Activated CD4-positive, alpha-beta T cell treated with anti-CD3 and anti-CD28 coated beads, Interleukin-2, amount 10 ng/mL, durations not matched to agents 7 days and 5 days (primary cell): ENCODE measurements around the gene TMEFF2. TPM values are rescaled to one million over a fixed set of nuclear protein-coding genes. Genes with fewer than 3 reads are reported as not detected.
A peak's percentile ranks its signal among the peaks of the same experiment; 100 is the strongest.

Experiments used
- CTCF ChIA-PET: fragments of 350-600 bp; sonication (Branson Sonifier 250); formaldehyde crosslinking; loops from one replicate; lab custom pipeline; 2021; ENCODE audit warnings: antibody characterized with exemption; lab: Charles Lee
- POLR2A ChIA-PET: fragments of 350-600 bp; sonication (Branson Sonifier 250); formaldehyde crosslinking; loops from one replicate; lab custom pipeline; 2021; ENCODE audit warnings: antibody characterized with exemption; lab: Charles Lee
- DNase-seq: peaks from one replicate; pipeline ENCODE4 v3.0.0-alpha.2; 2020
- H3K27ac Mint-ChIP-seq: one replicate; pipeline ENCODE4 v1.8.0; 2021; ENCODE audit warnings: mild to moderate bottlenecking, moderate library complexity, mixed read lengths
- H3K27me3 Mint-ChIP-seq: one replicate; pipeline ENCODE4 v1.8.0; 2021; ENCODE audit warnings: mixed read lengths
- H3K36me3 Mint-ChIP-seq: one replicate; pipeline ENCODE4 v1.8.0; 2021; ENCODE audit warnings: low read depth, mixed read lengths
- H3K4me1 Mint-ChIP-seq: one replicate; pipeline ENCODE4 v1.8.0; 2021; ENCODE audit warnings: mixed read lengths
- H3K4me3 Mint-ChIP-seq: one replicate; pipeline ENCODE4 v1.8.0; 2021; ENCODE audit warnings: mild to moderate bottlenecking, moderate library complexity, mixed read lengths
- H3K9me3 Mint-ChIP-seq: one replicate; pipeline ENCODE4 v1.8.0; 2021; ENCODE audit warnings: mixed read lengths
- total RNA-seq, 2 experiments: library from RNA; stranded (reverse); gene quantifications; one replicate each; pipeline ENCODE4 v1.2.3, GENCODE V29; 2021

TMEFF2 gene
- total RNA-seq, 2 experiments from 2014 or later: not detected

GRCh38 chr2:192162392-192163042 lies 32.2 kb downstream of the TMEFF2 start:
- Mint-ChIP-seq H3K27ac (no peak overlapping the region), H3K4me1 (peaks cover 11% of the 10 kb centered on the region), H3K36me3 (no peaks in the 10 kb centered on the region), H3K9me3 (no peaks in the 10 kb centered on the region), H3K4me3 (no peak overlapping the region), H3K27me3 (peaks cover 16% of the 10 kb centered on the region)
- peak; percentile 80 for DNase-seq
- ChIA-PET CTCF (interaction anchor here (0.5 to 2.4 kb wide), 20 partner anchors 9 to 915 kb away, joined by 3 to 25 read pairs (median 4); partner anchors contain the start of gene TMEFF2), POLR2A (interaction anchor here (0.5 to 0.7 kb wide), 2 partner anchors 207 to 632 kb away, joined by 3 read pairs; no protein-coding TSS in a partner anchor)

- POLR2A ChIA-PET: interaction anchor here (0.5 to 0.7 kb wide), 2 partner anchors 206 to 631 kb away, joined by 3 read pairs; no protein-coding TSS in a partner anchor
- no peak for DNase-seq
- CTCF ChIA-PET: interaction anchor here (0.6 to 2.4 kb wide), 18 partner anchors 10 to 914 kb away, joined by 3 to 25 read pairs (median 4); partner anchors contain the start of gene TMEFF2
- Mint-ChIP-seq H3K36me3 (no peaks in the 10 kb centered on the region), H3K4me1 (peaks cover 11% of the 10 kb centered on the region), H3K4me3 (no peak overlapping the region), H3K9me3 (no peaks in the 10 kb centered on the region), H3K27me3 (peaks cover 11% of the 10 kb centered on the region), H3K27ac (no peak overlapping the region)
Measured at GRCh38 chr2:192161656-192162290, 33.0 kb downstream of the TMEFF2 start.

- Mint-ChIP-seq H3K27ac (no peak overlapping the region), H3K36me3 (no peaks in the 10 kb centered on the region), H3K9me3 (no peaks in the 10 kb centered on the region), H3K4me3 (no peak overlapping the region), H3K27me3 (peaks cover 7% of the 10 kb centered on the region), H3K4me1 (peaks cover 11% of the 10 kb centered on the region)
- CTCF ChIA-PET: interaction anchor here (0.8 kb wide), 1 partner anchor 605 kb away, joined by 3 read pairs; no protein-coding TSS in a partner anchor
- POLR2A ChIA-PET: no interaction called here
- no peak for DNase-seq
Measured at GRCh38 chr2:192159736-192160135, 35.0 kb downstream of the TMEFF2 start.

GRCh38 chr2:192159208-192159607 lies 35.5 kb downstream of the TMEFF2 start:
- ChIA-PET POLR2A (no interaction called here), CTCF (interaction anchor here (0.6 to 0.8 kb wide), 2 partner anchors 18 to 604 kb away, joined by 3 read pairs; no protein-coding TSS in a partner anchor)
- H3K4me3 Mint-ChIP-seq: no peak overlapping the region
- peaks cover 11% of the 10 kb centered on the region for H3K4me1 Mint-ChIP-seq
- H3K36me3 Mint-ChIP-seq: no peaks in the 10 kb centered on the region
- no peak for DNase-seq
- H3K9me3 Mint-ChIP-seq: no peaks in the 10 kb centered on the region
- H3K27me3 Mint-ChIP-seq: peaks cover 7% of the 10 kb centered on the region
- no peak overlapping the region for H3K27ac Mint-ChIP-seq

GRCh38 chr2:192157776-192158175 lies 37.0 kb downstream of the TMEFF2 start:
- Mint-ChIP-seq H3K4me1 (peaks cover 11% of the 10 kb centered on the region), H3K27me3 (peaks cover 2% of the 10 kb centered on the region), H3K36me3 (no peaks in the 10 kb centered on the region), H3K4me3 (no peak overlapping the region), H3K9me3 (no peaks in the 10 kb centered on the region), H3K27ac (no peak overlapping the region)
- ChIA-PET CTCF (no interaction called here), POLR2A (no interaction called here)
- no peak for DNase-seq

- Mint-ChIP-seq H3K36me3 (no peaks in the 10 kb centered on the region), H3K9me3 (no peaks in the 10 kb centered on the region), H3K27me3 (peaks cover 2% of the 10 kb centered on the region), H3K27ac (no peak overlapping the region), H3K4me3 (no peak overlapping the region), H3K4me1 (no peaks in the 10 kb centered on the region)
- no peak for DNase-seq
- ChIA-PET POLR2A (no interaction called here), CTCF (no interaction called here)
Measured at GRCh38 chr2:192155511-192156118, 39.1 kb downstream of the TMEFF2 start.

GRCh38 chr2:192153561-192153960 lies 41.2 kb downstream of the TMEFF2 start:
- Mint-ChIP-seq H3K36me3 (no peaks in the 10 kb centered on the region), H3K9me3 (no peaks in the 10 kb centered on the region), H3K27me3 (peaks cover 2% of the 10 kb centered on the region), H3K4me1 (no peaks in the 10 kb centered on the region), H3K4me3 (no peak overlapping the region), H3K27ac (no peak overlapping the region)
- DNase-seq: no peak
- POLR2A ChIA-PET: no interaction called here
- CTCF ChIA-PET: interaction anchor here (1.2 kb wide), 1 partner anchor 34 kb away, joined by 4 read pairs; no protein-coding TSS in a partner anchor

GRCh38 chr2:192151853-192152252 lies 42.9 kb downstream of the TMEFF2 start:
- Mint-ChIP-seq H3K36me3 (no peaks in the 10 kb centered on the region), H3K9me3 (no peaks in the 10 kb centered on the region), H3K27me3 (peaks cover 2% of the 10 kb centered on the region), H3K4me1 (no peaks in the 10 kb centered on the region), H3K4me3 (no peak overlapping the region), H3K27ac (no peak overlapping the region)
- DNase-seq: no peak
- ChIA-PET CTCF (interaction anchor here (1.2 kb wide), 1 partner anchor 10 kb away, joined by 4 read pairs; no protein-coding TSS in a partner anchor), POLR2A (no interaction called here)

GRCh38 chr2:192150166-192150565 lies 44.6 kb downstream of the TMEFF2 start:
- Mint-ChIP-seq H3K4me1 (no peaks in the 10 kb centered on the region), H3K36me3 (no peaks in the 10 kb centered on the region), H3K27ac (no peak overlapping the region), H3K4me3 (no peak overlapping the region), H3K9me3 (no peaks in the 10 kb centered on the region), H3K27me3 (no peaks in the 10 kb centered on the region)
- no peak for DNase-seq
- ChIA-PET CTCF (no interaction called here), POLR2A (no interaction called here)

- POLR2A ChIA-PET: no interaction called here
- DNase-seq: no peak
- H3K4me3 Mint-ChIP-seq: no peak overlapping the region
- H3K27me3 Mint-ChIP-seq: no peaks in the 10 kb centered on the region
- CTCF ChIA-PET: interaction anchor here (1.2 kb wide), 1 partner anchor 13 kb away, joined by 6 read pairs; no protein-coding TSS in a partner anchor
- H3K27ac Mint-ChIP-seq: no peak overlapping the region
- H3K36me3 Mint-ChIP-seq: no peaks in the 10 kb centered on the region
- no peaks in the 10 kb centered on the region for H3K9me3 Mint-ChIP-seq
- H3K4me1 Mint-ChIP-seq: no peaks in the 10 kb centered on the region
Measured at GRCh38 chr2:192148620-192149321, 46.0 kb downstream of the TMEFF2 start.

GRCh38 chr2:192148241-192148619 lies 46.5 kb downstream of the TMEFF2 start:
- no peak overlapping the region for H3K4me3 Mint-ChIP-seq
- H3K27ac Mint-ChIP-seq: no peak overlapping the region
- no peaks in the 10 kb centered on the region for H3K36me3 Mint-ChIP-seq
- ChIA-PET POLR2A (no interaction called here), CTCF (no interaction called here)
- H3K4me1 Mint-ChIP-seq: no peaks in the 10 kb centered on the region
- H3K27me3 Mint-ChIP-seq: no peaks in the 10 kb centered on the region
- H3K9me3 Mint-ChIP-seq: no peaks in the 10 kb centered on the region
- DNase-seq: no peak
